Vagina (tissue), 2 donors: Measurements from ENCODE around the gene UGT1A3. TPM values are rescaled to one million over a fixed set of nuclear protein-coding genes. Genes with fewer than 3 reads are reported as not detected.
A peak's percentile ranks its signal among the peaks of the same experiment; 100 is the strongest.

Experiments used
- DNase-seq, 2 donors: peaks; one replicate each; pipeline ENCODE4 v3.0.0-alpha.2; 2017; ENCODE audit errors: extremely low spot score in 2 of 2
- H3K27ac ChIP-seq: fragments of 200-600 bp; sonication (generic); one replicate; pipeline ENCODE4 v1.5.1; 2019
- H3K27me3 ChIP-seq: fragments of 200-600 bp; sonication (generic); one replicate; pipeline ENCODE4 v1.5.1; 2019
- H3K36me3 ChIP-seq, 2 donors: fragments of 200-600 bp; sonication (generic); one replicate each; pipeline ENCODE4 v1.5.1; 2017 to 2019
- H3K4me1 ChIP-seq: fragments of 200-600 bp; sonication (generic); one replicate; pipeline ENCODE4 v1.5.1; 2019
- H3K4me3 ChIP-seq, 2 donors: fragments of 200-600 bp; sonication (generic); 1 replicate in 1 of 2; 2 replicates in 1 of 2; pipeline ENCODE4 v1.5.1; 2016 to 2019
- H3K9me3 ChIP-seq: fragments of 200-600 bp; sonication (generic); one replicate; pipeline ENCODE4 v1.5.1; 2019
- POLR2A ChIP-seq, 2 donors: fragments of 450-650 bp; IDR thresholded peaks; one replicate each; pipeline ENCODE4 v1.6.1; 2017; ENCODE audit warnings: antibody characterized with exemption in 2 of 2, mild to moderate bottlenecking in 2 of 2, moderate library complexity in 2 of 2
- POLR2AphosphoS5 ChIP-seq, 2 donors: sonication (generic); formaldehyde crosslinking; IDR thresholded peaks; one replicate each; pipeline ENCODE4 v1.9.0; 2017; ENCODE audit warnings: antibody characterized with exemption in 2 of 2, mild to moderate bottlenecking in 2 of 2, low read depth in 1 of 2; ENCODE audit not compliant: insufficient read depth in 1 of 2
- intact Hi-C: fragments of 100-400 bp; cut with DNase I; formaldehyde crosslinking; loops from one replicate; pipeline ENCODE4 v1.15.1; 2023
- total RNA-seq: library from RNA; depleted of rRNA; stranded (reverse); fragments of >200 nt; gene quantifications from one replicate; pipeline ENCODE4 v1.2.3, GENCODE V29; 2016
- TF ChIP-seq, protein P1 (sequence below), 3 experiments: fragments of 450-650 bp in 2 of 3; fragments of 200-600 bp in 1 of 3; sonication (generic) in 1 of 3; IDR thresholded peaks; one replicate each; pipeline ENCODE4 v1.5.1; 2017 to 2019; ENCODE audit warnings: antibody characterized with exemption in 3 of 3, mild to moderate bottlenecking in 2 of 3, moderate library complexity in 2 of 3

The UGT1A3 gene
- total RNA-seq, 1 donor from 2014 or later, result not detected

DNA sequence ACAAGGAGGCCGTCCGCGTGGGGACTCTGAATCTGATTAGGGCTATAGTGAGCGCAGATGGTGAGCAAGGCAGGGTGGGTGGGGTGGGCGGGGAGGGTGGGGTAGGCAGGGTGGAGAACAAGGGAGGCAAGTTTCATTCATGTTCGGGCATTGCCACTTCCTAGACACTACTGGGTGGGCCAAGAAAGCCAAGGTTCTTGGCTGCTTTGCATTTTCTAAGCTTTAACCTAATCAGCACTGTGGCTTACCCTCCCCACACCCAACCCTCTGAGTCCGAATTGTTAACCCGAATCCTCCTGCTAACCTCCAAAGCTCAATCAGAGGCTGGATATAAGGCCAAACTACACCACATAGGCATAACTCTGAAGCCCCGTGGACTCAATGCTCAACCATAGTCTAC, 67.4 kb downstream of the UGT1A3 start:
- no peak overlapping the region for H3K27ac ChIP-seq
- H3K4me3 ChIP-seq, result no peak overlapping the region
- no peaks in the 10 kb centered on the region for H3K27me3 ChIP-seq
- intact Hi-C loops, result no loop called here
- no peak for DNase-seq
- no peaks in the 10 kb centered on the region for H3K9me3 ChIP-seq
- no peaks in the 10 kb centered on the region for H3K36me3 ChIP-seq
- TF ChIP-seq POLR2A (IDR thresholded peaks at IDR 0.05) (no peak), POLR2AphosphoS5 (IDR thresholded peaks at IDR 0.05; ENCODE audit: insufficient read depth in 1 of 2, low read depth in 1 of 2) (no peak)
- TF ChIP-seq, protein P1, sequence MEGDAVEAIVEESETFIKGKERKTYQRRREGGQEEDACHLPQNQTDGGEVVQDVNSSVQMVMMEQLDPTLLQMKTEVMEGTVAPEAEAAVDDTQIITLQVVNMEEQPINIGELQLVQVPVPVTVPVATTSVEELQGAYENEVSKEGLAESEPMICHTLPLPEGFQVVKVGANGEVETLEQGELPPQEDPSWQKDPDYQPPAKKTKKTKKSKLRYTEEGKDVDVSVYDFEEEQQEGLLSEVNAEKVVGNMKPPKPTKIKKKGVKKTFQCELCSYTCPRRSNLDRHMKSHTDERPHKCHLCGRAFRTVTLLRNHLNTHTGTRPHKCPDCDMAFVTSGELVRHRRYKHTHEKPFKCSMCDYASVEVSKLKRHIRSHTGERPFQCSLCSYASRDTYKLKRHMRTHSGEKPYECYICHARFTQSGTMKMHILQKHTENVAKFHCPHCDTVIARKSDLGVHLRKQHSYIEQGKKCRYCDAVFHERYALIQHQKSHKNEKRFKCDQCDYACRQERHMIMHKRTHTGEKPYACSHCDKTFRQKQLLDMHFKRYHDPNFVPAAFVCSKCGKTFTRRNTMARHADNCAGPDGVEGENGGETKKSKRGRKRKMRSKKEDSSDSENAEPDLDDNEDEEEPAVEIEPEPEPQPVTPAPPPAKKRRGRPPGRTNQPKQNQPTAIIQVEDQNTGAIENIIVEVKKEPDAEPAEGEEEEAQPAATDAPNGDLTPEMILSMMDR (IDR thresholded peaks at IDR 0.05), result no peak
- H3K4me1 ChIP-seq, result no peaks in the 10 kb centered on the region

DNA sequence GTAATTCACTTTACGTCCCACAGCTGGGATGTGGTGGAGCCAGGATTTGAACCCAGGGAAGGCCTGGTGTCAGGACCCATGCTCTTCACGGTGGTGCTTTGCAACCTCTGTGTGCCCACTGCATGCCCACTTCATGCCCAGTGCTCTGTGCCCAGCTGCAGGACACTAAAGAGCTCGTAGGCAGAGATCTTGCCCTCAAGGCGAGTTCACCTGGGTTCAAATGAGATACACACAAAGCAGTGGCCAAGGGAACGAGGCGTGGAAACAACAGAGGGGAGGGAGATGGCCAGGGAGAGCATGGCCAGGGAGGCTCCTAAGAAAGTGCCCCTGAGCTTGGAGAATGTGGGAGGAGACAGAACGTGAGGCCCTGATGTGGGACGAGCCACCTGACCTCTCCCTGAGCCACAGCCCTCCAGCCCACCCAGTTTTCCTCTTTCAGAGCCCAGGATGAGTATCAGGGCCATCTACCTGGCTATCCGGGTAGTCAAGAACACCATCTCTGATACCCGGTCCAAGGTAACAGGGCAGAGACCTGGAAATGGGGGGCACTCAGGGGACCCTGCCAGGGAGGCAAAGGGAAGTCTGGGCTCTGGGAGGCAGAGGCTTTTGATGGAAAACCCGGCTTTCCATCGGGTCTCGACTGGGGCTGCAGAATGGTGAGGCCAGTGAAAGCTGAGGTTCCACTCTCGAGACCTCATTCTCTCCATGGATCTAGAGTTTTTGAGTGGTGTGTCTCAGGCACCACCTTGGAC, 69.7 kb downstream of the UGT1A3 start:
- Histone ChIP-seq H3K9me3 (no peaks in the 10 kb centered on the region), H3K27me3 (no peaks in the 10 kb centered on the region), H3K4me1 (no peaks in the 10 kb centered on the region), H3K4me3 (no peak overlapping the region), H3K27ac (no peak overlapping the region), H3K36me3 (no peaks in the 10 kb centered on the region)
- DNase-seq, result peak in 1 of 2 donors; percentile 89
- intact Hi-C loops, result no loop called here
- TF ChIP-seq, protein P1 (IDR thresholded peaks at IDR 0.05), result no peak
- TF ChIP-seq POLR2AphosphoS5 (IDR thresholded peaks at IDR 0.05; ENCODE audit: insufficient read depth in 1 of 2, low read depth in 1 of 2) (no peak), POLR2A (IDR thresholded peaks at IDR 0.05) (no peak)

DNA sequence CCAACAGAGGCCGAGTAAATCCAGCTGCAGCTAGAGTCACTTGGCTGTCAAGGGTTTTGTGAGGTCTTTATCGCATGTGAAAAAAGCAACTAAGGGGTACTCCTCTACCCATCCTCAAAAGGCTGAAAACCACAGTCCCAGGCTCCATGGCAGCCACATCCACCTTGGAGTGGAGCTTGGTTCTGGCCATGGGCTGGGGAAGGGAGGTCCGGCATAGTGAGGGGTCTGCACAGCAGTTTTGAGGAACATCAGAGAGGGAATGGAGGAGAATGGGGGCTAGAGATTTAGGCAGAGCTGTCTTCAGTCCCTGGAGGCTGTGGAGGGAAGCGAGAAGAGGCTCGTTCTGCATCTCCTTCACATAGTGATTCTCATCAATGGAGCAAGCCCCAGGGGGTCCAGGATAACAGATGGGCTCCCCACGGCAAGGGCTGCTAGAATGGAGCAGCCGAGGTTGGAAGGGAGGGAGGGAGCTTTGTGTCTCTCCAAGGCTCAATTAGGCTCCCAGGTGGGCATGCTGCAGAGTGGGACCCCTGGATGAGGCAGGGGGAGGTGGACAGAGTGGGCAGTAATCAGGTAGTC, 70.3 kb downstream of the UGT1A3 start:
- H3K27ac ChIP-seq, result no peak overlapping the region
- H3K4me1 ChIP-seq, result no peaks in the 10 kb centered on the region
- no peak for DNase-seq
- no peak overlapping the region for H3K4me3 ChIP-seq
- no peaks in the 10 kb centered on the region for H3K9me3 ChIP-seq
- H3K27me3 ChIP-seq, result no peaks in the 10 kb centered on the region
- TF ChIP-seq, protein P1 (IDR thresholded peaks at IDR 0.05), result no peak
- TF ChIP-seq POLR2AphosphoS5 (IDR thresholded peaks at IDR 0.05; ENCODE audit: insufficient read depth in 1 of 2, low read depth in 1 of 2) (no peak), POLR2A (IDR thresholded peaks at IDR 0.05) (no peak)
- intact Hi-C loops, result no loop called here
- H3K36me3 ChIP-seq, result no peaks in the 10 kb centered on the region

DNA sequence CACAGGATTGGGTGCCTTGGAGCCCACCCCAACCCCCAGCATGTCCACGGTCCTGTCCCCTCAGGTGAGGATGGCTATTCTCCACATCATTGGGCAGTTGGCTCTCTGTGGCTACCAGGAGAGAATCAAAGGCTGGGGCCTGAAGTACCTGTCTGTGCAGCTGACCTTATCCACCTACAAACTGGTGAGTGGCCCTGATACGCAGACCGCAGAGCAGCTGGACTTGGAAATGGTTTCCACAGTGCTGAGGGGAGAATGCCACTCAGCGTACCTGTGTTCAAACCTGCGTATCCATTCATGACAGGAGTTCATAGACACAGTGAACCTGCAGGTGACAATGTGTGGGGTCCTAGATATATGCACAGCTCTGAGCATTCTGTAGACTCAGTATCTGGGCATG, 70.9 kb downstream of the UGT1A3 start:
- DNase-seq, result peak in 1 of 2 donors; percentile 49
- no peak for TF ChIP-seq POLR2A (IDR thresholded peaks at IDR 0.05)
- TF ChIP-seq, protein P1 (IDR thresholded peaks at IDR 0.05), result no peak
- no peak for TF ChIP-seq POLR2AphosphoS5 (IDR thresholded peaks at IDR 0.05; ENCODE audit: insufficient read depth in 1 of 2, low read depth in 1 of 2)
- Histone ChIP-seq H3K4me3 (no peak overlapping the region), H3K27ac (no peak overlapping the region), H3K9me3 (no peaks in the 10 kb centered on the region), H3K27me3 (no peaks in the 10 kb centered on the region), H3K36me3 (no peaks in the 10 kb centered on the region), H3K4me1 (no peaks in the 10 kb centered on the region)
- intact Hi-C loops, result no loop called here

DNA sequence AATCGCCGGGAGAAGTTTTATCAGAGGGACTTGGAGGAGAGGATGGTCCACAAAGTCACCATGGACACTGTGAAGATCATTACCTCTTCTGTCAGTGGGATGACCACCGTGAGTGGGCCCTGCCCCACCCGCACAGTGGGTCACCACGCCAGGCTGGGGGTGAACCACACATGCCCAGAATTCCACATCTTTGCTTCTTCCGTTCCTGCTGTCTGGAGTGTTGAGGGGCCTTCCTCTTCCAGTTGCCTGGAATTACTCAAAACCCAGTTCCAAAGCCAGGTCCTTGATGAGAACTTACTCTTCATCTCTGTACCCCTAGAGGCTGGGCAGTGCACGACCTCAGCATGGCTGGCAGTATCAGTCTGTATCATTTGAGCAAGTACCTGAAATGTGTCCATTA, 71.4 kb downstream of the UGT1A3 start:
- no peak for DNase-seq
- Histone ChIP-seq H3K27me3 (no peaks in the 10 kb centered on the region), H3K27ac (no peak overlapping the region), H3K9me3 (no peaks in the 10 kb centered on the region), H3K36me3 (no peaks in the 10 kb centered on the region), H3K4me3 (no peak overlapping the region), H3K4me1 (no peaks in the 10 kb centered on the region)
- intact Hi-C loops, result no loop called here
- TF ChIP-seq, protein P1 (IDR thresholded peaks at IDR 0.05), result no peak
- TF ChIP-seq POLR2AphosphoS5 (IDR thresholded peaks at IDR 0.05; ENCODE audit: insufficient read depth in 1 of 2, low read depth in 1 of 2) (no peak), POLR2A (IDR thresholded peaks at IDR 0.05) (no peak)
